Activated naive CD4-positive, alpha-beta T cell treated with anti-CD3 and anti-CD28 coated beads, Interleukin-2, amount 10 ng/mL, durations not matched to agents 7 days and 5 days (primary cell): ENCODE measurements around the gene TAF6L.

ENCODE experiments used
- CTCF ChIA-PET: fragments of 350-600 bp; sonication (Branson Sonifier 250); formaldehyde crosslinking; loops from one replicate; lab custom pipeline; 2021; ENCODE audit warnings: antibody characterized with exemption; lab: Charles Lee
- DNase-seq: peaks from one replicate; pipeline ENCODE4 v3.0.0-alpha.2; 2020
- H3K27ac Mint-ChIP-seq: one replicate; pipeline ENCODE4 v1.8.0; 2021; ENCODE audit warnings: mild to moderate bottlenecking, moderate library complexity, mixed read lengths
- H3K27me3 Mint-ChIP-seq: one replicate; pipeline ENCODE4 v1.8.0; 2021; ENCODE audit warnings: mild to moderate bottlenecking, mixed read lengths
- H3K36me3 Mint-ChIP-seq: one replicate; pipeline ENCODE4 v1.8.0; 2021; ENCODE audit warnings: mixed read lengths
- H3K4me1 Mint-ChIP-seq: one replicate; pipeline ENCODE4 v1.8.0; 2021; ENCODE audit warnings: mixed read lengths
- H3K4me3 Mint-ChIP-seq: one replicate; pipeline ENCODE4 v1.8.0; 2021; ENCODE audit warnings: mild to moderate bottlenecking, moderate library complexity, mixed read lengths
- H3K9me3 Mint-ChIP-seq: one replicate; pipeline ENCODE4 v1.8.0; 2021; ENCODE audit warnings: mixed read lengths

The TAF6L gene

GRCh38 chr11:62777389-62777788 is 6.2 kb downstream of the TAF6L start:
- H3K36me3 Mint-ChIP-seq: peaks cover 24% of the 10 kb centered on the region
- H3K27me3 Mint-ChIP-seq: no peaks in the 10 kb centered on the region
- DNase-seq: no peak
- CTCF ChIA-PET: interaction anchor here (10.4 kb wide), 1 partner anchor 9 kb away, joined by 65 read pairs; the partner anchor contains the start of gene TMEM179B
- no peak overlapping the region for H3K4me3 Mint-ChIP-seq
- H3K4me1 Mint-ChIP-seq: peaks cover 14% of the 10 kb centered on the region
- no peak overlapping the region for H3K27ac Mint-ChIP-seq
- H3K9me3 Mint-ChIP-seq: no peaks in the 10 kb centered on the region

GRCh38 chr11:62778441-62778840 is 7.2 kb downstream of the TAF6L start:
- H3K4me1 Mint-ChIP-seq: peaks cover 13% of the 10 kb centered on the region

GRCh38 chr11:62782753-62783152 is 11.6 kb downstream of the TAF6L start:
- CTCF ChIA-PET: no interaction called here

More at GRCh38 chr11:62778441-62778840, 7.2 kb downstream of the TAF6L start:
- peaks cover 31% of the 10 kb centered on the region for H3K36me3 Mint-ChIP-seq
- no peaks in the 10 kb centered on the region for H3K9me3 Mint-ChIP-seq
- DNase-seq: no peak
- CTCF ChIA-PET: interaction anchor here (1.0 to 10.4 kb wide), 2 partner anchors 8 to 67 kb away, joined by 3 to 65 read pairs; partner anchors contain the start of gene TMEM179B
- no peak overlapping the region for H3K4me3 Mint-ChIP-seq
- no peaks in the 10 kb centered on the region for H3K27me3 Mint-ChIP-seq
- no peak overlapping the region for H3K27ac Mint-ChIP-seq

GRCh38 chr11:62786318-62787004 is 15.3 kb downstream of the TAF6L start:
- H3K9me3 Mint-ChIP-seq: no peaks in the 10 kb centered on the region
- H3K4me3 Mint-ChIP-seq: peak overlapping the region; percentile 77
- H3K4me1 Mint-ChIP-seq: peaks cover 46% of the 10 kb centered on the region
- peak; percentile 90 for DNase-seq
- CTCF ChIA-PET: interaction anchor here (0.8 to 4.2 kb wide), 35 partner anchors 8 to 192 kb away, joined by 3 to 65 read pairs (median 4); partner anchors contain the start of genes NXF1, POLR2G, SLC3A2 and STX5
- H3K36me3 Mint-ChIP-seq: peaks cover 44% of the 10 kb centered on the region
- no peaks in the 10 kb centered on the region for H3K27me3 Mint-ChIP-seq
- peak overlapping the region; percentile 85 for H3K27ac Mint-ChIP-seq

More at GRCh38 chr11:62782753-62783152, 11.6 kb downstream of the TAF6L start:
- H3K36me3 Mint-ChIP-seq: peaks cover 28% of the 10 kb centered on the region
- H3K27me3 Mint-ChIP-seq: no peaks in the 10 kb centered on the region
- H3K9me3 Mint-ChIP-seq: no peaks in the 10 kb centered on the region
- no peak overlapping the region for H3K27ac Mint-ChIP-seq
- no peak overlapping the region for H3K4me3 Mint-ChIP-seq
- no peak for DNase-seq
- H3K4me1 Mint-ChIP-seq: peaks cover 11% of the 10 kb centered on the region

GRCh38 chr11:62787005-62787759 is 16.0 kb downstream of the TAF6L start, which contains the start of gene TMEM179B:
Gene TMEM179B, plus strand, starts transcription at chr11:62787402. Its CDS starts 30 bp downstream, at chr11:62787432.
- Mint-ChIP-seq H3K36me3 (peaks cover 49% of the 10 kb centered on the region), H3K4me1 (peaks cover 50% of the 10 kb centered on the region)

GRCh38 chr11:62788991-62789390 is 17.8 kb downstream of the TAF6L start:
- no peaks in the 10 kb centered on the region for H3K9me3 Mint-ChIP-seq
- no peaks in the 10 kb centered on the region for H3K27me3 Mint-ChIP-seq
- H3K36me3 Mint-ChIP-seq: peaks cover 50% of the 10 kb centered on the region
- H3K4me3 Mint-ChIP-seq: peak overlapping the region; percentile 96
- peak overlapping the region; percentile 98 for H3K27ac Mint-ChIP-seq
- DNase-seq: no peak
- peaks cover 56% of the 10 kb centered on the region for H3K4me1 Mint-ChIP-seq
- CTCF ChIA-PET: interaction anchor here (0.8 to 4.2 kb wide), 5 partner anchors 17 to 216 kb away, joined by 3 to 46 read pairs (median 4); partner anchors contain the start of genes NXF1, SLC3A2 and ZBTB3

More at GRCh38 chr11:62787005-62787759, 16.0 kb downstream of the TAF6L start, which contains the start of gene TMEM179B:
- no peaks in the 10 kb centered on the region for H3K9me3 Mint-ChIP-seq
- no peaks in the 10 kb centered on the region for H3K27me3 Mint-ChIP-seq
- CTCF ChIA-PET: interaction anchor here (0.7 to 4.2 kb wide), 29 partner anchors 10 to 129 kb away, joined by 3 to 65 read pairs (median 4); partner anchors contain the start of genes NXF1, POLR2G, SLC3A2 and STX5
- peak; percentile 99 for DNase-seq
- H3K4me3 Mint-ChIP-seq: peak within 1 kb of the TSS; percentile 96
- H3K27ac Mint-ChIP-seq: peak within 1 kb of the TSS; percentile 98

GRCh38 chr11:62789576-62789975 is 18.4 kb downstream of the TAF6L start:
- Mint-ChIP-seq H3K4me1 (peaks cover 56% of the 10 kb centered on the region), H3K4me3 (peak overlapping the region; percentile 96), H3K36me3 (peaks cover 56% of the 10 kb centered on the region), H3K27ac (peak overlapping the region; percentile 98), H3K9me3 (no peaks in the 10 kb centered on the region), H3K27me3 (no peaks in the 10 kb centered on the region)
- DNase-seq: no peak
- CTCF ChIA-PET: interaction anchor here (0.8 to 4.2 kb wide), 3 partner anchors 16 to 92 kb away, joined by 3 to 32 read pairs (median 4); partner anchors contain the start of genes NXF1, SLC3A2 and ZBTB3

GRCh38 chr11:62791501-62792201 is 20.5 kb downstream of the TAF6L start, which contains the start of gene TMEM223:
Gene TMEM223, minus strand, starts transcription at chr11:62792006. Its CDS starts 12 bp downstream, at chr11:62791994.
- Mint-ChIP-seq H3K27ac (peak within 1 kb of the TSS; percentile 98), H3K36me3 (peaks cover 70% of the 10 kb centered on the region), H3K4me1 (peaks cover 47% of the 10 kb centered on the region), H3K9me3 (no peaks in the 10 kb centered on the region), H3K27me3 (no peaks in the 10 kb centered on the region), H3K4me3 (peak within 1 kb of the TSS; percentile 89)
- CTCF ChIA-PET: interaction anchor here (1.0 to 1.2 kb wide), 2 partner anchors 73 to 112 kb away, joined by 3 read pairs; no protein-coding TSS in a partner anchor
- peak; percentile 95 for DNase-seq

GRCh38 chr11:62792202-62792575 is 21.0 kb downstream of the TAF6L start:
- Mint-ChIP-seq H3K9me3 (no peaks in the 10 kb centered on the region), H3K36me3 (peaks cover 70% of the 10 kb centered on the region), H3K27me3 (no peaks in the 10 kb centered on the region), H3K4me1 (peaks cover 47% of the 10 kb centered on the region), H3K27ac (peak overlapping the region; percentile 98), H3K4me3 (peak overlapping the region; percentile 89)
- peak; percentile 48 for DNase-seq
- CTCF ChIA-PET: no interaction called here

GRCh38 chr11:62794201-62794775 is 23.1 kb downstream of the TAF6L start:
- H3K27me3 Mint-ChIP-seq: no peaks in the 10 kb centered on the region
- CTCF ChIA-PET: interaction anchor here (0.7 to 1.4 kb wide), 4 partner anchors 9 to 34 kb away, joined by 3 to 6 read pairs (median 4); partner anchors contain the start of gene NXF1
- DNase-seq: no peak
- no peak overlapping the region for H3K4me3 Mint-ChIP-seq
- H3K4me1 Mint-ChIP-seq: peaks cover 29% of the 10 kb centered on the region
- H3K9me3 Mint-ChIP-seq: no peaks in the 10 kb centered on the region
- peaks cover 75% of the 10 kb centered on the region for H3K36me3 Mint-ChIP-seq
- no peak overlapping the region for H3K27ac Mint-ChIP-seq

GRCh38 chr11:62796281-62796680 is 25.1 kb downstream of the TAF6L start:
- H3K4me3 Mint-ChIP-seq: no peak overlapping the region
- H3K9me3 Mint-ChIP-seq: no peaks in the 10 kb centered on the region
- peaks cover 12% of the 10 kb centered on the region for H3K4me1 Mint-ChIP-seq
- peaks cover 73% of the 10 kb centered on the region for H3K36me3 Mint-ChIP-seq
- no peak overlapping the region for H3K27ac Mint-ChIP-seq
- CTCF ChIA-PET: no interaction called here
- no peak for DNase-seq
- no peaks in the 10 kb centered on the region for H3K27me3 Mint-ChIP-seq

- Mint-ChIP-seq H3K27me3 (no peaks in the 10 kb centered on the region), H3K4me3 (no peak overlapping the region), H3K4me1 (peaks cover 15% of the 10 kb centered on the region), H3K9me3 (no peaks in the 10 kb centered on the region), H3K27ac (peak overlapping the region; percentile 24), H3K36me3 (peaks cover 74% of the 10 kb centered on the region)
- CTCF ChIA-PET: interaction anchor here (2.5 kb wide), 1 partner anchor 13 kb away, joined by 10 read pairs; the partner anchor contains the start of gene TMEM179B
- no peak for DNase-seq
These were observed 28.3 kb downstream of the TAF6L start for GRCh38 chr11:62799486-62799885.

- no peaks in the 10 kb centered on the region for H3K9me3 Mint-ChIP-seq
- DNase-seq: no peak
- peaks cover 4% of the 10 kb centered on the region for H3K27me3 Mint-ChIP-seq
- no peak overlapping the region for H3K27ac Mint-ChIP-seq
- H3K4me1 Mint-ChIP-seq: peaks cover 27% of the 10 kb centered on the region
- H3K4me3 Mint-ChIP-seq: no peak overlapping the region
- H3K36me3 Mint-ChIP-seq: peaks cover 63% of the 10 kb centered on the region
- CTCF ChIA-PET: interaction anchor here (0.7 to 2.5 kb wide), 3 partner anchors 14 to 62 kb away, joined by 3 to 10 read pairs (median 4); partner anchors contain the start of gene TMEM179B
These were observed 29.9 kb downstream of the TAF6L start for GRCh38 chr11:62801071-62801470.
